GM18502 (cell line): ENCODE data around the gene PWWP2A.
"Not testable (repeated sequence)": the region's sequence is repeated elsewhere in the genome, so short reads cannot be mapped to it uniquely, and the experiment has no call there.

Experiments
- ATAC-seq: cut with Tn5 transposase; IDR thresholded peaks from one replicate; pipeline ENCODE4 v1.9.1; 2021; ENCODE audit warnings: mild to moderate bottlenecking; ENCODE audit not compliant: unreplicated experiment, poor library complexity

The PWWP2A gene

GRCh38 chr5:160081495-160081894 lies 37.8 kb downstream of the PWWP2A start:
- ATAC-seq: no peak

GRCh38 chr5:160079753-160080152 lies 39.5 kb downstream of the PWWP2A start:
- ATAC-seq: no peak

- no peak for ATAC-seq
Observed at GRCh38 chr5:160076997-160077396, 42.3 kb downstream of the PWWP2A start.

- ATAC-seq: no peak
Observed at GRCh38 chr5:160075073-160075472, 44.2 kb downstream of the PWWP2A start.

- ATAC-seq: no peak
Observed at GRCh38 chr5:160071916-160072315, 47.3 kb downstream of the PWWP2A start.

- ATAC-seq: no peak
Observed at GRCh38 chr5:160071516-160071915, 47.7 kb downstream of the PWWP2A start.

GRCh38 chr5:160069120-160069519 lies 50.1 kb downstream of the PWWP2A start:
- ATAC-seq: not testable (repeated sequence)

- ATAC-seq: no peak
Observed at GRCh38 chr5:160064995-160065614, 54.1 kb downstream of the PWWP2A start.

- no peak for ATAC-seq
Observed at GRCh38 chr5:160064417-160064810, 54.8 kb downstream of the PWWP2A start.

GRCh38 chr5:160061770-160062169 lies 57.5 kb downstream of the PWWP2A start:
- ATAC-seq: no peak

- ATAC-seq: no peak
Observed at GRCh38 chr5:160060001-160060400, 59.2 kb downstream of the PWWP2A start.

- no peak for ATAC-seq
Observed at GRCh38 chr5:160057256-160057655, 62.0 kb downstream of the PWWP2A start.

GRCh38 chr5:160054831-160055230 lies 64.4 kb downstream of the PWWP2A start:
- no peak for ATAC-seq

GRCh38 chr5:160054047-160054446 lies 65.2 kb downstream of the PWWP2A start:
- no peak for ATAC-seq

- ATAC-seq: no peak
Observed at GRCh38 chr5:160049099-160049498, 70.2 kb downstream of the PWWP2A start.

- no peak for ATAC-seq
Observed at GRCh38 chr5:160048131-160048530, 71.1 kb downstream of the PWWP2A start.

GRCh38 chr5:160047423-160047822 lies 71.8 kb downstream of the PWWP2A start:
- no peak for ATAC-seq

GRCh38 chr5:160044967-160045366 lies 74.3 kb downstream of the PWWP2A start:
- no peak for ATAC-seq

GRCh38 chr5:160044391-160044804 lies 74.9 kb downstream of the PWWP2A start:
- ATAC-seq: no peak

- ATAC-seq: no peak
Observed at GRCh38 chr5:160042671-160043070, 76.6 kb downstream of the PWWP2A start.
